Common myeloid progenitor, CD34-positive (primary cell): ENCODE results near the gene FCRLB. TPM values are rescaled to one million over a fixed set of nuclear protein-coding genes. Genes with fewer than 3 reads are reported as not detected.
"Not testable (repeated sequence)": the region's sequence is repeated elsewhere in the genome, so short reads cannot be mapped to it uniquely, and the experiment has no call there.

Source experiments
- CTCF ChIA-PET: fragments of 350-600 bp; sonication (Branson Sonifier 250); formaldehyde crosslinking; loops from one replicate; lab custom pipeline; 2021; ENCODE audit warnings: antibody characterized with exemption; lab: Charles Lee
- POLR2A ChIA-PET: fragments of 350-600 bp; sonication (Branson Sonifier 250); formaldehyde crosslinking; loops from one replicate; lab custom pipeline; 2021; ENCODE audit warnings: antibody characterized with exemption; lab: Charles Lee
- DNase-seq, 3 donors: peaks; one replicate each; pipeline versions ENCODE4 v3.0.0 to v3.0.0-alpha.2; 2013
- H3K27ac ChIP-seq, 2 experiments: 1 replicate in 1 of 2; 2 replicates in 1 of 2; pipeline ENCODE4 v1.7.0; 2013; ENCODE audit warnings: inconsistent platforms in 2 of 2, low read length in 2 of 2, mild to moderate bottlenecking in 2 of 2, low read depth in 1 of 2, moderate library complexity in 1 of 2; ENCODE audit not compliant: severe bottlenecking in 2 of 2, insufficient read depth in 1 of 2, poor library complexity in 1 of 2
- H3K27me3 ChIP-seq, 5 experiments: replicated peaks in 2 of 5; 1 replicate in 3 of 5; 2 replicates in 2 of 5; pipeline versions ENCODE4 v1.6.1 to v1.7.0; 2013; ENCODE audit warnings: low read length in 4 of 5, mild to moderate bottlenecking in 2 of 5, moderate library complexity in 2 of 5, inconsistent platforms in 1 of 5; ENCODE audit not compliant: insufficient read depth in 5 of 5, control insufficient read depth in 4 of 5
- H3K36me3 ChIP-seq, 4 experiments: 1 replicate in 2 of 4; 2 replicates in 2 of 4; pipeline versions ENCODE4 v1.6.1 to v1.7.0; 2013; ENCODE audit warnings: low read length in 3 of 4, control low read depth in 1 of 4, mild to moderate bottlenecking in 1 of 4; ENCODE audit not compliant: control insufficient read depth in 4 of 4, insufficient read depth in 4 of 4
- H3K4me1 ChIP-seq, 4 experiments: 1 replicate in 3 of 4; 2 replicates in 1 of 4; pipeline versions ENCODE4 v1.6.1 to v1.7.1; 2013; ENCODE audit warnings: low read length in 3 of 4, mild to moderate bottlenecking in 3 of 4, control low read depth in 1 of 4, inconsistent platforms in 1 of 4, moderate library complexity in 1 of 4; ENCODE audit not compliant: control insufficient read depth in 4 of 4, insufficient read depth in 4 of 4; ENCODE audit errors: control extremely low read depth in 1 of 4
- H3K4me3 ChIP-seq, 7 experiments: 1 replicate in 4 of 7; 2 replicates in 3 of 7; pipeline versions ENCODE4 v1.5.1 to v1.7.0; 2013; ENCODE audit warnings: mild to moderate bottlenecking in 7 of 7, low read length in 6 of 7, moderate library complexity in 6 of 7, inconsistent platforms in 2 of 7, low read depth in 2 of 7, control low read depth in 1 of 7; ENCODE audit not compliant: insufficient read depth in 4 of 7, control insufficient read depth in 1 of 7; ENCODE audit errors: extremely low read depth in 1 of 7
- H3K9me3 ChIP-seq, 5 experiments: 1 replicate in 4 of 5; 2 replicates in 1 of 5; pipeline versions ENCODE4 v1.6.1 to v1.7.1; 2013; ENCODE audit warnings: low read length in 4 of 5, mild to moderate bottlenecking in 2 of 5, inconsistent platforms in 1 of 5, low read depth in 1 of 5, moderate library complexity in 1 of 5; ENCODE audit not compliant: control insufficient read depth in 4 of 5, insufficient read depth in 2 of 5; ENCODE audit errors: control extremely low read depth in 1 of 5
- WGBS: methylation state at CpG from one replicate; pipeline ENCODE4 v1.1.5; 2013; ENCODE audit not compliant: insufficient coverage; 5-methylcytosine and 5-hydroxymethylcytosine counted together
- polyA plus RNA-seq: library from polyadenylated mRNA; unstranded; fragments of 120-200 nt; gene quantifications from one replicate; pipeline ENCODE4 v1.2.1, GENCODE V29; 2013

FCRLB gene
- 0.51 TPM for polyA plus RNA-seq

DNA sequence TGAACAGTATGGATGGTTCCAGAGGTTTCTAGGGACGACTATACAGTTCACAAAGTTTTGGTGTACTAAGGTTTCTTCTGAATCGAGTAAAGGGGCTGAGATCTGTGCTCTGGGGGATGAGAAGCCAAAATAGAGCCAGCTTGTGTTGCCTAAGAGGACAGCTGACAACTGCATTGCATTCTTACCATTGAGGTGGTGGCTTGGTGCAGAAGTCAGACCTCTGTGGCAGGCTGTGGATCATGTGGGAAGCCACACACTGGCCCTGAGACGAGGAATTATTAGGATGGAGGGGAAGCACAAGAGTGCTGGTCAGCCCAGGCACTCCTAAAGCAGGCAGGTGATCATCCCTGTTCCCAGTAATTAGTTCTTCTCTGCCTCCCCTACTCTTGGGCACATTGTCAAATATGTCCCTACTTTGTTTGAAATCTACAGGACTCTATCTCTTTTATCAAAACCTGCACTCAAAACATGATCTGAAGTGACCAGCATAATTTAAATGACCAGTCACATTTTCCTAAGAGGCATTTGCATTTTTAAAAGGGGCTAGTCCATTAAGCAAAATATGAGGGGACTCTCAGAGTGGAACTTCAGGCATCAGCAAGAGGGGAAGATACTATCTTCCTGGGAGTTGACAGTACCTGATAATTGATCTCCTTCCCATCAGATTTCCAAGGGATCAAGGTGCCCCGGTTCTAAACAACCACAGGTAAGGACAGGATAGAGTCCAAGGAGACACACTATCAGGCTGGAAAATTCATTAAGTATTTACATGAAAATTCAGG is at the start of gene FCRLB:
Gene FCRLB (plus strand): TSS at position 589 of the 782 bp plus-strand sequence. CDS start 1,129 bp downstream, outside the sequence.
- Histone ChIP-seq H3K4me3 (no peak within 1 kb of the TSS), H3K27me3 (peaks cover 2 to 34% (median 10%) of the 10 kb centered on the region in 5 experiments), H3K36me3 (no peaks in the 10 kb centered on the region), H3K9me3 (no peaks in the 10 kb centered on the region), H3K27ac (no peak within 1 kb of the TSS), H3K4me1 (peaks cover 4 to 34% (median 8%) of the 10 kb centered on the region in 4 experiments)
- peak in 1 of 3 donors; percentile 15 for DNase-seq
- ChIA-PET CTCF (interaction anchor here (1.1 kb wide), 1 partner anchor 21 kb away, joined by 3 read pairs; no protein-coding TSS in a partner anchor), POLR2A (no interaction called here)
- WGBS, result 92% methylated on average over 3 of the region's 4 CpGs

DNA sequence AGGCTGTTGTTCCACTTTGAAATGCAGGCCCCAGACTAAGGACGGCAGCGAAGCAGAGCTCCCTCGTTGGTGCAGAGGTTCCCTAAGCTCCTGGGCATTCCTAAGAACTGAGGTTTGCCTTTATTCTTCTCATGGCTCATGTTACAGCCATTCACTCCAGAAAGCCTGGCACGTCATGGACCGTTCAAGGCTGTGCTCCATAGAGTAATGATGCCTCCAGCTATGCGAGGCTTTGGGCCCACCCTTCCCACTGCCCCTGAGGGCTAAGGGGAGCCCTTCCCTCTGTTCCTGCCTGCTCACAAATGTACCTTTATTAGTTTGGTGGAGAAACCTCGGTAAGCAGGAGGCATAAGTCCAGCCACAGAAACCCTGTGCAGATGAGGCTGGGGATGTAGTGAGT is 47.9 kb upstream of the FCRLB start:
- H3K27me3 ChIP-seq, CTCF ChIA-PET, H3K9me3 ChIP-seq, H3K4me3 ChIP-seq, DNase-seq, H3K36me3 ChIP-seq, POLR2A ChIA-PET, H3K27ac ChIP-seq, H3K4me1 ChIP-seq: not testable (repeated sequence)
- WGBS, result 90% methylated on average over 2 of the region's 7 CpGs

DNA sequence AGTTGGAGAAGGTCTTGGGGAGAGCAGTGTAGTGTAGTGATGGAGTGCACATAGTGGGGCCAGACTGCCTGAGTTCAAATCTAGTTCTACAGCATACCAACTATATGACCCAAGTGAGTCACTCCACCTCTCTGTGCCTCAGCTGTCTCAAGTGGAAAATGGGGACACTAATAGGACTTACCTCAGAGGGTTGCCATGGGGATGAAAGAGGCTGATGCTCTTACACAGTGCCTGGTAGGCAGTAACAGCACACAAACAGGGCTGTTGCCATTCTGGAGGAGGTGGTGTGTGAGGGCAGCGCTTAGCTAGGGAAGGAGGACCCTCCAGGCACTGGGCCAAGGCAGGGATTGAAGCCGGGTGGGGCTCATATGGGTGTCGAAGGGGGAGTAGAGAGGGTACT is 46.9 kb upstream of the FCRLB start:
- H3K4me3 ChIP-seq, H3K4me1 ChIP-seq, H3K9me3 ChIP-seq, DNase-seq, POLR2A ChIA-PET, H3K27me3 ChIP-seq, H3K27ac ChIP-seq, CTCF ChIA-PET, H3K36me3 ChIP-seq: not testable (repeated sequence)
- no CpG with 5 or more reads among the region's 3 CpGs for WGBS

DNA sequence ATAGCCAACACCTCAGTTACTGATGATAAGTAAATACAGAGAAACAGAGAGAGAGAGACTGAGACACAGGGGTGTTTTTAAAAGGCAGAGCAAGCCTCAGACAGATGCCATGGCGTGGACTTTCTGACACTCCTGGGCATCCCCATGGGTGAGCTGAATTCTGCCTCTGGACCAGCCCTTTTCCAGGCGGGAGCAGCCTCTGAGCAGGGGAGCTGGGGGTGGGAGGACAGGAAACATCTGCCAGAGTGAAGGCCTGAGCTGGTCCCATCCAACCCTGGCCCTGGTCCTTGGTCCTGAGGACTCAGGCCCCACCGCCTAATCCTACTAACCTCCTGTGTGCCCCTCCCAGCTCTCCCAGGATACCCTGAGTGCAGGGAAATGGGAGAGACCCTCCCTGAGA is 46.4 kb upstream of the FCRLB start:
- H3K27me3 ChIP-seq, POLR2A ChIA-PET, H3K4me1 ChIP-seq, H3K36me3 ChIP-seq, CTCF ChIA-PET, H3K9me3 ChIP-seq, H3K4me3 ChIP-seq, H3K27ac ChIP-seq, DNase-seq: not testable (repeated sequence)
- 63% methylated on average over 2 of the region's 3 CpGs for WGBS

DNA sequence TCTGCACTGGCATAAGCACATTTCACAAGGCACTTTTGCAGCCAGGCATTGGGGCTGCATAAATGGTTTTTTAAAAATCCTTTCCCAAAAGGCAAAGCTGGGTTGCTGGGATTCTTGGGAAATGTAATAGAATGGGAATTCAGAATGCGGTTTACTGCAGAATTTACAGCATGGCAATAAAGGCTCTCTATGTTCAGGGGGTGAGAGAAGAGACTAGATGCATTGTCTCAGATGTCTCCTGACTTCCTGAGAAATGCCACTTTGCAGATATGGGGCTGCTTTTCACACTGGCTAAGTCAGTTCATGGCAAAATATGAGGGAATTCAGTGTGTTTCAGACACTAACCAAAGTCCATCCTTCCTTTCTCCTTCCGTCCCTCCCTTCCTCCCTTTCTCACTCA is 44.9 kb upstream of the FCRLB start:
- CTCF ChIA-PET, result no interaction called here

DNA sequence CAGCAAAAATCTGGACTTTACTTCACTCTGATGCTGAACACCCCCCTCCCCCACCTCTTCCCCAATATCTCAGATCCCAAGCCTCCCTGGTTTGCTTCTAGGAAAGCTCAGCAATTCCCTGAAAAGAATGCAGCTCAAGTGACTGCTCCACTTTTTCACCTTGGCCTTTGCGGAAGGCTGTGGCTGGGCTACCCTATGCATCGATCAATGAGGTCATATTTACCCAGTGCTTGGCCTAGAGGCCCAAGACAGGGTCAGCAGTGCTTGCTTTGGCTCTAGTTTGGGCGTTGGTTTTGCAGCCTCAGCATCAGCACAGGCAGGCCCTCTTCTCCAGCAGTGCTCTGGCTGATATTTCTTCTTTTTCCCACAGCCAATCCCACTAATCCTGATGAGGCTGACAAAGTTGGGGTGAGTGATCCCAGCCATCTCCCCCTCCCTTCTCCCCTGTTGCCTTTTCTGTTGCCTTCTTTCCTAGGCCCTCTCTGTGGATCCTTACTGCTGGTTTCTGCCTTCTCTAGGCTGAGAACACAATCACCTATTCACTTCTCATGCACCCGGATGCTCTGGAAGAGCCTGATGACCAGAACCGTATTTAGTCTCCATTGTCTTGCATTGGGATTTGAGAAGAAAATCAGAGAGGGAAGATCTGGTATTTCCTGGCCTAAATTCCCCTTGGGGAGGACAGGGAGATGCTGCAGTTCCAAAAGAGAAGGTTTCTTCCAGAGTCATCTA is 44.2 kb upstream of the FCRLB start:
- ChIA-PET CTCF (no interaction called here), POLR2A (no interaction called here)
- WGBS, result 90% methylated on average over 3 of the region's 5 CpGs
- H3K36me3 ChIP-seq, result no peaks in the 10 kb centered on the region
- H3K9me3 ChIP-seq, result no peaks in the 10 kb centered on the region
- no peak overlapping the region for H3K27ac ChIP-seq
- H3K4me1 ChIP-seq, result no peaks in the 10 kb centered on the region
- H3K27me3 ChIP-seq, result peaks cover 0 to 4% (median 0%) of the 10 kb centered on the region in 5 experiments
- no peak overlapping the region for H3K4me3 ChIP-seq
- no peak for DNase-seq

More for the DNA sequence above, 44.9 kb upstream of the FCRLB start:
- Histone ChIP-seq H3K4me3 (no peak overlapping the region), H3K27me3 (peaks cover 0 to 1% (median 0%) of the 10 kb centered on the region in 5 experiments), H3K36me3 (no peaks in the 10 kb centered on the region), H3K9me3 (no peaks in the 10 kb centered on the region), H3K27ac (no peak overlapping the region), H3K4me1 (no peaks in the 10 kb centered on the region)
- no peak for DNase-seq
- WGBS, result 100% methylated on average over 2 of the region's 2 CpGs
- POLR2A ChIA-PET, result no interaction called here

GRCh38 chr1:161678500-161678899 is 42.8 kb upstream of the FCRLB start:
- Histone ChIP-seq H3K27ac (no peak overlapping the region), H3K9me3 (no peaks in the 10 kb centered on the region), H3K27me3 (peaks cover 0 to 4% (median 0%) of the 10 kb centered on the region in 5 experiments), H3K4me3 (no peak overlapping the region), H3K4me1 (no peaks in the 10 kb centered on the region), H3K36me3 (no peaks in the 10 kb centered on the region)
- ChIA-PET POLR2A (no interaction called here), CTCF (no interaction called here)
- WGBS, result 92% methylated on average over 1 of the region's 3 CpGs
- no peak for DNase-seq
